ENCODE results near the gene CXCL16. TPM values are rescaled to one million over a fixed set of nuclear protein-coding genes. Genes with fewer than 3 reads are reported as not detected.

The CXCL16 gene
- total and polyA plus RNA-seq, 2 of the 13 experiments (the other 11 are each of a cell fraction or from before 2014, with no cell fraction given): 9.4 to 101 TPM

DNA sequence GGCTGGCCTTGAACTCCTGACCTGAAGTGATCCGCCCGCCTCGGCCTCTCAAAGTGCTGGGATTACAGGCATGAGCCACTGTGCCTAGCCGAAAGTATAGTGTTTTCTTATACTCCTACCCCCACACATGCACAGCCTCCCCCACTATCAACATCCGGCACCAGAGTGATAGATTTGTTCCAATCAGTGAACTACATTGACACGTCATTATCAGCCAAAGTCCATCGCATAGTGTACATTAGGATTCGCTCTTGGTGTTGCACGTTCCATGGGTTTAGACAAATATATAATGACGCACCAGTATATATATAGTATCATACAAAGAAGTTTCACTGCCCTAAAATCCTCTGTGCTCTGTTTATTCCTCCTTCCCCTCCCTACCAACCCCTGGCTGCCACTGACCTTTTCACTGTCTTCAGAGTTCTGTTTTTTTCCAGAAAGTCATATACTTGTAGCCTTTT lies 20.1 kb upstream of the CXCL16 start (continued):
- TF ChIP-seq, protein P1, sequence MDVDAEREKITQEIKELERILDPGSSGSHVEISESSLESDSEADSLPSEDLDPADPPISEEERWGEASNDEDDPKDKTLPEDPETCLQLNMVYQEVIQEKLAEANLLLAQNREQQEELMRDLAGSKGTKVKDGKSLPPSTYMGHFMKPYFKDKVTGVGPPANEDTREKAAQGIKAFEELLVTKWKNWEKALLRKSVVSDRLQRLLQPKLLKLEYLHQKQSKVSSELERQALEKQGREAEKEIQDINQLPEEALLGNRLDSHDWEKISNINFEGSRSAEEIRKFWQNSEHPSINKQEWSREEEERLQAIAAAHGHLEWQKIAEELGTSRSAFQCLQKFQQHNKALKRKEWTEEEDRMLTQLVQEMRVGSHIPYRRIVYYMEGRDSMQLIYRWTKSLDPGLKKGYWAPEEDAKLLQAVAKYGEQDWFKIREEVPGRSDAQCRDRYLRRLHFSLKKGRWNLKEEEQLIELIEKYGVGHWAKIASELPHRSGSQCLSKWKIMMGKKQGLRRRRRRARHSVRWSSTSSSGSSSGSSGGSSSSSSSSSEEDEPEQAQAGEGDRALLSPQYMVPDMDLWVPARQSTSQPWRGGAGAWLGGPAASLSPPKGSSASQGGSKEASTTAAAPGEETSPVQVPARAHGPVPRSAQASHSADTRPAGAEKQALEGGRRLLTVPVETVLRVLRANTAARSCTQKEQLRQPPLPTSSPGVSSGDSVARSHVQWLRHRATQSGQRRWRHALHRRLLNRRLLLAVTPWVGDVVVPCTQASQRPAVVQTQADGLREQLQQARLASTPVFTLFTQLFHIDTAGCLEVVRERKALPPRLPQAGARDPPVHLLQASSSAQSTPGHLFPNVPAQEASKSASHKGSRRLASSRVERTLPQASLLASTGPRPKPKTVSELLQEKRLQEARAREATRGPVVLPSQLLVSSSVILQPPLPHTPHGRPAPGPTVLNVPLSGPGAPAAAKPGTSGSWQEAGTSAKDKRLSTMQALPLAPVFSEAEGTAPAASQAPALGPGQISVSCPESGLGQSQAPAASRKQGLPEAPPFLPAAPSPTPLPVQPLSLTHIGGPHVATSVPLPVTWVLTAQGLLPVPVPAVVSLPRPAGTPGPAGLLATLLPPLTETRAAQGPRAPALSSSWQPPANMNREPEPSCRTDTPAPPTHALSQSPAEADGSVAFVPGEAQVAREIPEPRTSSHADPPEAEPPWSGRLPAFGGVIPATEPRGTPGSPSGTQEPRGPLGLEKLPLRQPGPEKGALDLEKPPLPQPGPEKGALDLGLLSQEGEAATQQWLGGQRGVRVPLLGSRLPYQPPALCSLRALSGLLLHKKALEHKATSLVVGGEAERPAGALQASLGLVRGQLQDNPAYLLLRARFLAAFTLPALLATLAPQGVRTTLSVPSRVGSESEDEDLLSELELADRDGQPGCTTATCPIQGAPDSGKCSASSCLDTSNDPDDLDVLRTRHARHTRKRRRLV (CRISPR knock-in tag; IDR thresholded peaks at IDR 0.05): 0 out of 2 replicates have a peak, but pooled peaks have one; percentile 25
- TF ChIP-seq, protein P2, sequence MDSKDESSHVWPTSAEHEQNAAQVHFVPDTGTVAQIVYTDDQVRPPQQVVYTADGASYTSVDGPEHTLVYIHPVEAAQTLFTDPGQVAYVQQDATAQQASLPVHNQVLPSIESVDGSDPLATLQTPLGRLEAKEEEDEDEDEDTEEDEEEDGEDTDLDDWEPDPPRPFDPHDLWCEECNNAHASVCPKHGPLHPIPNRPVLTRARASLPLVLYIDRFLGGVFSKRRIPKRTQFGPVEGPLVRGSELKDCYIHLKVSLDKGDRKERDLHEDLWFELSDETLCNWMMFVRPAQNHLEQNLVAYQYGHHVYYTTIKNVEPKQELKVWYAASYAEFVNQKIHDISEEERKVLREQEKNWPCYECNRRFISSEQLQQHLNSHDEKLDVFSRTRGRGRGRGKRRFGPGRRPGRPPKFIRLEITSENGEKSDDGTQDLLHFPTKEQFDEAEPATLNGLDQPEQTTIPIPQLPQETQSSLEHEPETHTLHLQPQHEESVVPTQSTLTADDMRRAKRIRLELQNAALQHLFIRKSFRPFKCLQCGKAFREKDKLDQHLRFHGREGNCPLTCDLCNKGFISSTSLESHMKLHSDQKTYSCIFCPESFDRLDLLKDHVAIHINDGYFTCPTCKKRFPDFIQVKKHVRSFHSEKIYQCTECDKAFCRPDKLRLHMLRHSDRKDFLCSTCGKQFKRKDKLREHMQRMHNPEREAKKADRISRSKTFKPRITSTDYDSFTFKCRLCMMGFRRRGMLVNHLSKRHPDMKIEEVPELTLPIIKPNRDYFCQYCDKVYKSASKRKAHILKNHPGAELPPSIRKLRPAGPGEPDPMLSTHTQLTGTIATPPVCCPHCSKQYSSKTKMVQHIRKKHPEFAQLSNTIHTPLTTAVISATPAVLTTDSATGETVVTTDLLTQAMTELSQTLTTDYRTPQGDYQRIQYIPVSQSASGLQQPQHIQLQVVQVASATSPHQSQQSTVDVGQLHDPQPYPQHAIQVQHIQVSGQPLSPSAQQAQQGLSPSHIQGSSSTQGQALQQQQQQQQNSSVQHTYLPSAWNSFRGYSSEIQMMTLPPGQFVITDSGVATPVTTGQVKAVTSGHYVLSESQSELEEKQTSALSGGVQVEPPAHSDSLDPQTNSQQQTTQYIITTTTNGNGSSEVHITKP (CRISPR knock-in tag; IDR thresholded peaks at IDR 0.05; ENCODE audit: low read depth): 0 out of 2 replicates have a peak, but pooled peaks have one; percentile 40
- 0 out of 2 replicates have a peak, but pooled peaks have one; percentile 37 for TF ChIP-seq NAIF1 (CRISPR knock-in tag; IDR thresholded peaks at IDR 0.05; ENCODE audit: borderline replicate concordance)
- peak; percentile 77; the same call in 1 of the 2 replicates for TF ChIP-seq HMG20A (CRISPR knock-in tag; IDR thresholded peaks at IDR 0.05; ENCODE audit: borderline replicate concordance)
- TF ChIP-seq, protein P3, sequence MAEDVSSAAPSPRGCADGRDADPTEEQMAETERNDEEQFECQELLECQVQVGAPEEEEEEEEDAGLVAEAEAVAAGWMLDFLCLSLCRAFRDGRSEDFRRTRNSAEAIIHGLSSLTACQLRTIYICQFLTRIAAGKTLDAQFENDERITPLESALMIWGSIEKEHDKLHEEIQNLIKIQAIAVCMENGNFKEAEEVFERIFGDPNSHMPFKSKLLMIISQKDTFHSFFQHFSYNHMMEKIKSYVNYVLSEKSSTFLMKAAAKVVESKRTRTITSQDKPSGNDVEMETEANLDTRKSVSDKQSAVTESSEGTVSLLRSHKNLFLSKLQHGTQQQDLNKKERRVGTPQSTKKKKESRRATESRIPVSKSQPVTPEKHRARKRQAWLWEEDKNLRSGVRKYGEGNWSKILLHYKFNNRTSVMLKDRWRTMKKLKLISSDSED (CRISPR knock-in tag; IDR thresholded peaks at IDR 0.05): no peak
- no peak for TF ChIP-seq DNMT1 (CRISPR knock-in tag; IDR thresholded peaks at IDR 0.05)
- no peak for TF ChIP-seq SETDB1 (CRISPR knock-in tag; IDR thresholded peaks at IDR 0.05; ENCODE audit: borderline replicate concordance)
- no peak for TF ChIP-seq ZNF260 (CRISPR knock-in tag; IDR thresholded peaks at IDR 0.05; ENCODE audit: borderline replicate concordance, low read depth)
- 0 out of 2 replicates have a peak, but pooled peaks have one; percentile 28 for TF ChIP-seq ZNF263 (CRISPR knock-in tag; IDR thresholded peaks at IDR 0.05)
- TF ChIP-seq ZBTB21 (CRISPR knock-in tag; IDR thresholded peaks at IDR 0.05): peak; percentile 90; the same call in 1 of the 2 replicates
- TF ChIP-seq, protein P4, sequence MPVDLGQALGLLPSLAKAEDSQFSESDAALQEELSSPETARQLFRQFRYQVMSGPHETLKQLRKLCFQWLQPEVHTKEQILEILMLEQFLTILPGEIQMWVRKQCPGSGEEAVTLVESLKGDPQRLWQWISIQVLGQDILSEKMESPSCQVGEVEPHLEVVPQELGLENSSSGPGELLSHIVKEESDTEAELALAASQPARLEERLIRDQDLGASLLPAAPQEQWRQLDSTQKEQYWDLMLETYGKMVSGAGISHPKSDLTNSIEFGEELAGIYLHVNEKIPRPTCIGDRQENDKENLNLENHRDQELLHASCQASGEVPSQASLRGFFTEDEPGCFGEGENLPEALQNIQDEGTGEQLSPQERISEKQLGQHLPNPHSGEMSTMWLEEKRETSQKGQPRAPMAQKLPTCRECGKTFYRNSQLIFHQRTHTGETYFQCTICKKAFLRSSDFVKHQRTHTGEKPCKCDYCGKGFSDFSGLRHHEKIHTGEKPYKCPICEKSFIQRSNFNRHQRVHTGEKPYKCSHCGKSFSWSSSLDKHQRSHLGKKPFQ (CRISPR knock-in tag; IDR thresholded peaks at IDR 0.05; ENCODE audit: insufficient replicate concordance): no peak
- TF ChIP-seq HDAC1 (CRISPR knock-in tag; IDR thresholded peaks at IDR 0.05): peak; percentile 88
- TF ChIP-seq AGO2 (optimal IDR thresholded peaks at IDR 0.05; ENCODE audit: low read depth, low read length): no peak
- TF ChIP-seq DNMT3B (CRISPR knock-in tag; conservative IDR thresholded peaks at IDR 0.05): 0 out of 2 replicates have a peak, but pooled peaks have one; percentile 30
- no peak for TF ChIP-seq RELA (CRISPR knock-in tag; IDR thresholded peaks at IDR 0.05)
- TF ChIP-seq TP53 (CRISPR knock-in tag; conservative IDR thresholded peaks at IDR 0.05): no peak
- peak; percentile 88; the same call in 1 of the 2 replicates for TF ChIP-seq ZNF331 (CRISPR knock-in tag; IDR thresholded peaks at IDR 0.05)
- no peak for TF ChIP-seq ZNF83 (CRISPR knock-in tag; IDR thresholded peaks at IDR 0.05; ENCODE audit: borderline replicate concordance)
- peak; percentile 90 for TF ChIP-seq NCOR1 (IDR thresholded peaks at IDR 0.05; ENCODE audit: borderline replicate concordance, low read length)

Data from HepG2 (cell line).